AG10803 (cell line): Measurements from ENCODE around the gene TKTL1.
"Not testable (repeated sequence)": the region's sequence is repeated elsewhere in the genome, so short reads cannot be mapped to it uniquely, and the experiment has no call there.

Experiments used
- DNase-seq: peaks from one replicate; pipeline ENCODE4 v3.0.0; 2010; ENCODE audit warnings: low read depth
- H3K4me3 ChIP-seq: 2 replicates; pipeline ENCODE4 v1.5.1; 2011; ENCODE audit warnings: mild to moderate bottlenecking, low read length, control low read depth
- TF ChIP-seq, protein P1 (sequence below): conservative IDR thresholded peaks from 2 replicates; pipeline ENCODE4 v1.5.1; 2011; ENCODE audit warnings: mild to moderate bottlenecking, low read length, control low read depth, inconsistent platforms

TKTL1 gene, protein sequence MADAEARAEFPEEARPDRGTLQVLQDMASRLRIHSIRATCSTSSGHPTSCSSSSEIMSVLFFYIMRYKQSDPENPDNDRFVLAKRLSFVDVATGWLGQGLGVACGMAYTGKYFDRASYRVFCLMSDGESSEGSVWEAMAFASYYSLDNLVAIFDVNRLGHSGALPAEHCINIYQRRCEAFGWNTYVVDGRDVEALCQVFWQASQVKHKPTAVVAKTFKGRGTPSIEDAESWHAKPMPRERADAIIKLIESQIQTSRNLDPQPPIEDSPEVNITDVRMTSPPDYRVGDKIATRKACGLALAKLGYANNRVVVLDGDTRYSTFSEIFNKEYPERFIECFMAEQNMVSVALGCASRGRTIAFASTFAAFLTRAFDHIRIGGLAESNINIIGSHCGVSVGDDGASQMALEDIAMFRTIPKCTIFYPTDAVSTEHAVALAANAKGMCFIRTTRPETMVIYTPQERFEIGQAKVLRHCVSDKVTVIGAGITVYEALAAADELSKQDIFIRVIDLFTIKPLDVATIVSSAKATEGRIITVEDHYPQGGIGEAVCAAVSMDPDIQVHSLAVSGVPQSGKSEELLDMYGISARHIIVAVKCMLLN

DNA sequence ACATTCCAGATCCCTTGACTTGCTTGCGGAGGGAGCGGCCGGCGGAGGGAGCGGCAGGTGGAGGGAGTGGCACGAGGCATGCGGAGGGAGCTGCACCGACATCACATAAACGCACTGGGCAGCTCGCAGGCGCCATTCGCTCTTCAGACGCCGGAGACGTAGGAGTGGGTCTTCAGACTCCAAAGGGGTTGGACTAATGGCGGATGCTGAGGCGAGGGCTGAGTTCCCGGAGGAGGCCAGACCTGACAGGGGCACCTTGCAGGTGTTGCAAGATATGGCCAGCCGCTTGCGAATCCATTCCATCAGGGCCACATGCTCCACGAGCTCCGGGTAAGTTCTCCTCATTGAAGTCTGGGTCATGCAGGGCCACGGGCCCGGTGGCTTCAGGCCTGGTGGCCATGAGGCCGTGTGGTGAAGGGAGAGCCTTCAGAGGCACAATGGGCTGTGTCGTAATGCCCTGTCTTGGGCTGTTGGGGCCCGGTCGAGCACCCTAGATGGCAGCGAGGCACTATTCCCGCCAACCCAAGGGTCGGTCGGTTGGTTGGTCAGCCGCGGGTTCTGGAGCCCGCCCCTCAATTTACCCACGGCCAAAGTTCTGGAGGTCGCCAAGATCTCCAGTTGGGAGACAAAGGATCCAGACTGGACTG lies at the start of gene TKTL1:
TKTL1 (plus strand) TSS at position 132 of the 647 bp plus-strand sequence; CDS start at position 197, 65 bp downstream.
- TF ChIP-seq, protein P1, sequence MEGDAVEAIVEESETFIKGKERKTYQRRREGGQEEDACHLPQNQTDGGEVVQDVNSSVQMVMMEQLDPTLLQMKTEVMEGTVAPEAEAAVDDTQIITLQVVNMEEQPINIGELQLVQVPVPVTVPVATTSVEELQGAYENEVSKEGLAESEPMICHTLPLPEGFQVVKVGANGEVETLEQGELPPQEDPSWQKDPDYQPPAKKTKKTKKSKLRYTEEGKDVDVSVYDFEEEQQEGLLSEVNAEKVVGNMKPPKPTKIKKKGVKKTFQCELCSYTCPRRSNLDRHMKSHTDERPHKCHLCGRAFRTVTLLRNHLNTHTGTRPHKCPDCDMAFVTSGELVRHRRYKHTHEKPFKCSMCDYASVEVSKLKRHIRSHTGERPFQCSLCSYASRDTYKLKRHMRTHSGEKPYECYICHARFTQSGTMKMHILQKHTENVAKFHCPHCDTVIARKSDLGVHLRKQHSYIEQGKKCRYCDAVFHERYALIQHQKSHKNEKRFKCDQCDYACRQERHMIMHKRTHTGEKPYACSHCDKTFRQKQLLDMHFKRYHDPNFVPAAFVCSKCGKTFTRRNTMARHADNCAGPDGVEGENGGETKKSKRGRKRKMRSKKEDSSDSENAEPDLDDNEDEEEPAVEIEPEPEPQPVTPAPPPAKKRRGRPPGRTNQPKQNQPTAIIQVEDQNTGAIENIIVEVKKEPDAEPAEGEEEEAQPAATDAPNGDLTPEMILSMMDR: no peak
- H3K4me3 ChIP-seq: no peak within 1 kb of the TSS
- no peak for DNase-seq

DNA sequence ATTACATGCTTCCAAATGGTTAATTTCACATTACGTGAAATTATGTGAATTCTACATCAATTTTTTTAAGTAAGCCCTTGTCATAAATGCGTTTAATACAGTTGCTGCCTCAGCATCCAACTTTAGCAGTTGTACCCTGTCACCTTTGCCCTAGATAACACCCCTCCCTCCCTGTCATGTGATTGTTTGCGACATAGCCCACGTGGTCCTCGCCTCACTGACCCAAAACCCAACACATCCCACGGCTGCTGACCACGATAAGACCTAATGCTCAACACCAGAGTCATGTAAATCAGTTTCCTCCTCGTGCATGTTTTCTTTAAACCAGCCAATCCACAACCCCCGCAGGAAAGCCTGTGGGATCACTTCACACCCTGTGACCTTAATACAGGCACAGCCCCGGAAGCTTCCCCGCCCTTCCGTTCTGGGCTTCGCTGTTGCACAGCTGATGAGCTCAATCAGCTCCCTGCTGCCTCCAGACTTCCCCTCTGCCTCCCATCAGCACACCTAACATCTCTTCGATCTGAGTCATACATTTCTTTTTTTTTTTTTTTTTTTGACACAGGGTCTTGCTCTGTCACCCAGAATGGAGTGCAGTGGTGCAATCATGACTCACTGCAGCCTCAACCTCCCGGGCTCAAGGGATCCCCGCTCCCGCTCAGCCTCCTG lies 48.1 kb upstream of the TKTL1 start:
- H3K4me3 ChIP-seq, DNase-seq: not testable (repeated sequence)

DNA sequence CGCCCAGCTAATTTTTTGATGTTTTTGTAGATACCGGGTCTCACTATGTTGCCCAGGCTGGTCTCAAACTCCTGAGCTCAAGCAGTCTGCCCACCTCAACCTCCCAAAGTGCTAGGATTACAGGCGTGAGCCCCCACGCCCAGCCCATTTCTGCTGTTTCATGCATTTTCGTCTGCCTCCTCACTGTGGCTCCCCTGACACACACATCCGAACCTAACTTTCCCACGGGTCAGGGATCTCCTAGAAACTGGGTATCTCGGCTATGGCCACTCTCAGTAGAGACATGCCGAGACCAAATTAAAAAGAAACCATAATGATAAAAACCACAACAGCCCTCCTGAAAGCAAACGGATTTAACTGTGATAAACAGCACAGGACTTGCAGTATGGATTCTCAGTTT lies 47.5 kb upstream of the TKTL1 start:
- H3K4me3 ChIP-seq, DNase-seq: not testable (repeated sequence)

DNA sequence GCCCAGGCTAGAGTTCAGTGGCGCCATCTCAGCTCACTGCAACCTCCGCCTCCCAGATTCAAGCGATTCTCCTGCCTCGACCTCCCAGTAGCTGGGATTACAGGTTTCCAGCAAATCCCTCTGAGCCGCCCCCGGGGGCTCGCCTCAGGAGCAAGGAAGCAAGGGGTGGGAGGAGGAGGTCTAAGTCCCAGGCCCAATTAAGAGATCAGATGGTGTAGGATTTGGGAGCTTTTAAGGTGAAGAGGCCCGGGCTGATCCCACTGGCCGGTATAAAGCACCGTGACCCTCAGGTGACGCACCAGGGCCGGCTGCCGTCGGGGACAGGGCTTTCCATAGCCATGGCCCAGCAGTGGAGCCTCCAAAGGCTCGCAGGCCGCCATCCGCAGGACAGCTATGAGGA lies 38.3 kb upstream of the TKTL1 start, which contains the start of gene OPN1MW3:
OPN1MW3 (plus strand) TSS at position 301 of the 400 bp plus-strand sequence; CDS start at position 339, 38 bp downstream.
- DNase-seq, H3K4me3 ChIP-seq: not testable (repeated sequence)

DNA sequence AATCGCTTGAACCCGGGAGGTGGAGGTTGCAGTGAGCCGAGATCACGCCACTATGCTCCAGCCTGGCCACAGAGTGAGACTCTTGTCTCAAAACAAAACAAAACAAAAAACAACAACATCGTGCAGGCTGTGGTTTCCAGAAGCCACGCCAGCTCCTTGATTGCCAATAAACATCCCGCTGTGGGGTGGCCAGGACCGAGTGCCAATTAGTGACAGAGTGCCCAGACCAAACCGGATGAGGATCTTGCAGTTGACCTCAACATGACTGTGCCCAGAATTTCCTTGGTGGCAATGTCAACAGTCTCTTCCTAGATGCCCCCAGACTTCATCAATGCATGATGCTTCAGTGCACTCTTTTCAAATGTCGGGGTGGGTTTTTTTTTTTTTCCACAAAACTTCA lies 36.9 kb upstream of the TKTL1 start:
- not testable (repeated sequence) for DNase-seq

DNA sequence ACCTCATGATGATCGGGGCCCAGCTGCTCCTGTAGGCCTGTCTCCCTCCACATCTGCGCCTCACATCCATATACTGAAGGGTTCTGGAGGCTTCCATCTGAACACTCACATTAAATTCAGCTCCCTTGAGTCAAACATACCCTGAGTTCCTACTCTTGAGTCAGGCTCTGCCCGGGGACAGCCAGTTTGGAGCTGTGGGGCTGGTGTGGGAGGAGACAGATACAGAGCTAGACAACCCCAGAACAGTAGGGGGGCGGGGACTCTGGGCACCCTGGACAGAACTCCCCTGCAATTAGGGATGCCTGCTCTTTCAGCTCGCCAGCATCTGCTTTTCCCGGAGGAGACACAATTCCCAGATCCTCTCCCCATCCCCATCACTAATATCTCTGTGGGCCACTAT lies 32.5 kb upstream of the TKTL1 start:
- not testable (repeated sequence) for H3K4me3 ChIP-seq, DNase-seq

More for the DNA sequence above, 36.9 kb upstream of the TKTL1 start:
- not testable (repeated sequence) for H3K4me3 ChIP-seq

DNA sequence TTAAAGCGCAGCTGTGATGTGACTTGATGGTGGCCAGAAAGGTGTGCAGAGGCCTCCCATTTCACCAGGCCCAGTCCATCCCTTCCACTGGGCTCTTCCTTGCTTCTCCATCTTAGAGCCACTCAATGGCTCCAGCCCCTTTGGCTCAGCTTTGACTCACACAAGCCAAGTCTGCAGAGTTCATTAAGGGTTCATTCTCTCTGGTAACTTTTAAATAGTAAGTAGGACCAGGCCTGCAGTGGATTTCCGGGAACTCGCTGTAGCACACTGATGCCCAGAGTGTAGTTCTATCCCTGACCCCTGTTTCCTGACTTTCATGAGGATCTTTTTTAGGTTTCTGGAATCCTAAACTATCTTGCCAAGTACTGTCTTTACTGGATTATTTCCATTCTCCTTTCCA lies 26.4 kb upstream of the TKTL1 start:
- DNase-seq, H3K4me3 ChIP-seq: not testable (repeated sequence)

DNA sequence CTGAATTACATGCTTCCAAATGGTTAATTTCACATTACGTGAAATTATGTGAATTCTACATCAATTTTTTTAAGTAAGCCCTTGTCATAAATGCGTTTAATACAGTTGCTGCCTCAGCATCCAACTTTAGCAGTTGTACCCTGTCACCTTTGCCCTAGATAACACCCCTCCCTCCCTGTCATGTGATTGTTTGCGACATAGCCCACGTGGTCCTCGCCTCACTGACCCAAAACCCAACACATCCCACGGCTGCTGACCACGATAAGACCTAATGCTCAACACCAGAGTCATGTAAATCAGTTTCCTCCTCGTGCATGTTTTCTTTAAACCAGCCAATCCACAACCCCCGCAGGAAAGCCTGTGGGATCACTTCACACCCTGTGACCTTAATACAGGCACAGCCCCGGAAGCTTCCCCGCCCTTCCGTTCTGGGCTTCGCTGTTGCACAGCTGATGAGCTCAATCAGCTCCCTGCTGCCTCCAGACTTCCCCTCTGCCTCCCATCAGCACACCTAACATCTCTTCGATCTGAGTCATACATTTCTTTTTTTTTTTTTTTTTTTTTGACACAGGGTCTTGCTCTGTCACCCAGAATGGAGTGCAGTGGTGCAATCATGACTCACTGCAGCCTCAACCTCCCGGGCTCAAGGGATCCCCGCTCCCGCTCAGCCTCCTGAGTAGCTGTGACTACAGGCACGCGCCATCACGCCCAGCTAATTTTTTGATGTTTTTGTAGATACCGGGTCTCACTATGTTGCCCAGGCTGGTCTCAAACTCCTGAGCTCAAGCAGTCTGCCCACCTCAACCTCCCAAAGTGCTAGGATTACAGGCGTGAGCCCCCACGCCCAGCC lies 10.9 kb upstream of the TKTL1 start:
- DNase-seq: not testable (repeated sequence)

DNA sequence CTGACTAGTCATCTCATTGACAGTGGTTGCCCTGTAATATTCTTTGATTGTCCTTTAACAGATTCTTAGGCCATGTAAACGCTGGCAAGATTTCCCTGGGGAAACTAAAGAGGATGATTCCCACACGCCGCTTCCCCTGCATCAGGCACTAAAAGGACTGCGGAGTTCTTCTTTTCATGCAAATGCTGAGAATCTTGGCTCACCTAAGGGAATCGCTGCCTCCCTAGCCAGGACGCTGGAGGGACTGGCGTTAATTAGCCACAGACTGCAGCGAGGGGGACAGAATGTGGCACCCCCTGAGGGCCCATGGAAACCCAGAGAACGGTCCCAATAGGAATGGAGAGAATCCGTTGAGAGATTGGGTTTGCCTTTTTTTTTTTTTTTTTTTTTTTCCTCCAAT lies 9.2 kb upstream of the TKTL1 start:
- not testable (repeated sequence) for H3K4me3 ChIP-seq, DNase-seq

More for the DNA sequence above, 10.9 kb upstream of the TKTL1 start:
- not testable (repeated sequence) for H3K4me3 ChIP-seq

DNA sequence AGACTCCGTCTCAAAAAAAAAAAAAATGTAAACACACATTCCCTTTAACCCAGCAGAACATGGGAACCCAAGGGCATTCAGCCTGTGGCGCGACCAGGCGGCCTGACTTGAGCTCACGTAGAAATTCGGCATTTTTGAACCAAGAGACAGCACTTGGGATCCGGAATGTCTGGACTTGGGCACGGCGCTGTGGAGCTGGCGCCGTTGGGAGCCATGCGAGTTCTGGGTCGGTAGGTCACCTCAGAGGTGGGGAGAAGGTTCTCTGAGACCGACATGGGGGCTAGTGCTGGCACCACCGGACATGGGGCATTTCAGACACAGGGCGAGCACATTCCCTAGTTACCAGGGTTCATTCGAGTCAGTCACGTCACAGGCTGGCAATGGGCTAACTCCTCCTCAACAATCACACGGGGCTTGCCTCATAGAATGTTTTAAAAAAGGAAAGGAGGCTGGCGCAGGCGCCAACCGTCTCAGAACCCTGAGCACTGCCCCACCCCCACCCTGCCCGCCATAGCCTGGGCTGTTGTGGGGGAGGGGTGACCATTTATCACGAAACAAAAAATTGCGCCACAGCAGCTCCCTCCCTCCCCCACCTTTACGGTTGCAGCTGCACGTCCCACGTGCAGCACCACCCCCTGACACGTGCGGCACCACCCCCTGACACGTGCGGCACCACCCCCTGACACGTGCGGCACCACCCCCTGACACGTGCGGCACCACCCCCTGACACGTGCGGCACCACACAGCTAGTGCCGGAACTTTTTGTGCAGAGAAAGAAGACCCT lies 612 bp upstream of the TKTL1 start, which contains the start of gene TEX28:
TEX28 (minus strand) TSS at position 334 of the 784 bp plus-strand sequence. CDS start 3,007 bp downstream, outside the sequence.
- no peak within 1 kb of the TSS for H3K4me3 ChIP-seq
- no peak for DNase-seq
- TF ChIP-seq, protein P1: no peak
